OCI-LY1 (cell line): ENCODE data around the gene HSD17B14.

Experiments
- H2AFZ ChIP-seq: fragments of 200-600 bp; sonication (generic), shearing (Covaris generic); 2 replicates; pipeline ENCODE4 v1.6.0; 2014; ENCODE audit warnings: antibody characterized with exemption, mild to moderate bottlenecking, low read length
- H3F3A ChIP-seq: fragments of 200-600 bp; sonication (generic), shearing (Covaris generic); 2 replicates; pipeline ENCODE4 v1.6.0; 2014; ENCODE audit warnings: mild to moderate bottlenecking, antibody characterized with exemption, low read length, moderate library complexity; ENCODE audit not compliant: insufficient read depth
- H3K27ac ChIP-seq: fragments of 200-600 bp; sonication (generic); 2 replicates; pipeline ENCODE4 v1.5.1; 2014; ENCODE audit warnings: low read length, mixed run types, mild to moderate bottlenecking, low read depth; ENCODE audit not compliant: poor library complexity, severe bottlenecking
- H3K27me3 ChIP-seq: fragments of 200-600 bp; sonication (generic); 2 replicates; pipeline ENCODE4 v1.6.0; 2014; ENCODE audit warnings: antibody characterized with exemption, mild to moderate bottlenecking, low read length, moderate library complexity; ENCODE audit not compliant: insufficient read depth
- H3K36me3 ChIP-seq: fragments of 200-600 bp; sonication (generic); 2 replicates; pipeline ENCODE4 v1.6.1; 2014; ENCODE audit warnings: mild to moderate bottlenecking, antibody characterized with exemption, low read length, moderate library complexity, mixed read lengths; ENCODE audit not compliant: insufficient read depth
- H3K4me1 ChIP-seq: fragments of 200-600 bp; sonication (generic); 2 replicates; pipeline ENCODE4 v1.5.1; 2014; ENCODE audit warnings: mild to moderate bottlenecking, low read length, moderate library complexity; ENCODE audit not compliant: insufficient read depth, severe bottlenecking
- H3K4me2 ChIP-seq: fragments of 200-600 bp; sonication (generic), shearing (Covaris generic); 2 replicates; pipeline ENCODE4 v1.6.1; 2014; ENCODE audit warnings: low read length
- H3K4me3 ChIP-seq: fragments of 200-600 bp; sonication (generic); 2 replicates; pipeline ENCODE4 v1.5.1; 2014; ENCODE audit warnings: low read length, low read depth, mild to moderate bottlenecking, mixed read lengths; ENCODE audit not compliant: poor library complexity, severe bottlenecking
- H3K79me2 ChIP-seq: fragments of 200-600 bp; shearing (Covaris generic); 2 replicates; pipeline ENCODE4 v1.6.1; 2016; ENCODE audit warnings: mixed run types, low read length, mixed read lengths; ENCODE audit not compliant: insufficient read depth
- H3K9ac ChIP-seq: fragments of 200-600 bp; sonication (generic), shearing (Covaris generic); 2 replicates; pipeline ENCODE4 v1.6.1; 2014; ENCODE audit warnings: mild to moderate bottlenecking, low read length, mixed read lengths
- H3K9me2 ChIP-seq: fragments of 200-600 bp; sonication (generic), shearing (Covaris generic); 2 replicates; pipeline ENCODE4 v1.6.1; 2014; ENCODE audit warnings: low read depth, mild to moderate bottlenecking, low read length, mixed read lengths
- H3K9me3 ChIP-seq: fragments of 200-600 bp; shearing (Covaris generic); 2 replicates; pipeline ENCODE4 v1.6.1; 2014; ENCODE audit warnings: low read length, mixed read lengths
- H4K20me1 ChIP-seq: fragments of 200-600 bp; sonication (generic), shearing (Covaris generic); 2 replicates; pipeline ENCODE4 v1.6.0; 2016; ENCODE audit warnings: mild to moderate bottlenecking, low read length; ENCODE audit not compliant: insufficient read depth
- CTCF ChIP-seq: fragments of 200-600 bp; sonication (generic), shearing (Covaris generic); IDR thresholded peaks from 2 replicates; pipeline ENCODE4 v1.5.1; 2017; ENCODE audit warnings: mild to moderate bottlenecking, antibody characterized with exemption, low read length, moderate library complexity, mixed read lengths
- EZH2 ChIP-seq: fragments of 200-600 bp; sonication (generic), shearing (Covaris generic); IDR thresholded peaks from 2 replicates; pipeline ENCODE4 v1.8.0; 2017; ENCODE audit warnings: borderline replicate concordance, mixed run types, mild to moderate bottlenecking, antibody characterized with exemption, low read length, moderate library complexity, mixed read lengths

The HSD17B14 gene

GRCh38 chr19:48815870-48816501 is 20.3 kb downstream of the HSD17B14 start:
- TF ChIP-seq CTCF = no peak
- TF ChIP-seq EZH2 = no peak
- H3K79me2 ChIP-seq = no peaks in the 10 kb centered on the region
- H3K36me3 ChIP-seq = no peaks in the 10 kb centered on the region
- no peaks in the 10 kb centered on the region for H3K9me3 ChIP-seq
- no peak overlapping the region for H3K27ac ChIP-seq
- no peaks in the 10 kb centered on the region for H3F3A ChIP-seq
- no peak overlapping the region for H3K4me3 ChIP-seq
- H3K4me2 ChIP-seq = no peak overlapping the region
- no peak overlapping the region for H2AFZ ChIP-seq
- no peaks in the 10 kb centered on the region for H4K20me1 ChIP-seq
- no peaks in the 10 kb centered on the region for H3K9me2 ChIP-seq
- H3K27me3 ChIP-seq = no peaks in the 10 kb centered on the region
- H3K4me1 ChIP-seq = peaks cover 12% of the 10 kb centered on the region
- H3K9ac ChIP-seq = no peak overlapping the region

GRCh38 chr19:48814895-48815294 is 21.4 kb downstream of the HSD17B14 start:
- Histone ChIP-seq H3K9me3 (no peaks in the 10 kb centered on the region), H3K4me3 (no peak overlapping the region), H3K4me2 (no peak overlapping the region), H3K27ac (no peak overlapping the region), H2AFZ (no peak overlapping the region), H3K9me2 (no peaks in the 10 kb centered on the region), H3F3A (no peaks in the 10 kb centered on the region), H3K27me3 (no peaks in the 10 kb centered on the region), H3K36me3 (no peaks in the 10 kb centered on the region), H3K79me2 (no peaks in the 10 kb centered on the region), H3K4me1 (peaks cover 17% of the 10 kb centered on the region), H4K20me1 (no peaks in the 10 kb centered on the region), H3K9ac (no peak overlapping the region)
- TF ChIP-seq EZH2 = no peak
- no peak for TF ChIP-seq CTCF

GRCh38 chr19:48813123-48813913 is 23.0 kb downstream of the HSD17B14 start:
- Histone ChIP-seq H2AFZ (no peak overlapping the region), H3K4me3 (no peak overlapping the region), H3K36me3 (no peaks in the 10 kb centered on the region), H3K79me2 (no peaks in the 10 kb centered on the region), H3K9ac (no peak overlapping the region), H3K9me3 (no peaks in the 10 kb centered on the region), H3K4me1 (peaks cover 21% of the 10 kb centered on the region), H3K9me2 (no peaks in the 10 kb centered on the region), H3K27ac (no peak overlapping the region), H3F3A (no peaks in the 10 kb centered on the region), H3K27me3 (no peaks in the 10 kb centered on the region), H4K20me1 (no peaks in the 10 kb centered on the region), H3K4me2 (no peak overlapping the region)
- TF ChIP-seq EZH2 = no peak
- TF ChIP-seq CTCF = peak; percentile 45
